H9 (cell line): Measurements from ENCODE around the gene SCP2. TPM values are rescaled to one million over a fixed set of nuclear protein-coding genes. Genes with fewer than 3 reads are reported as not detected.

Source experiments
- DNase-seq: peaks from one replicate; pipeline ENCODE4 v3.0.0-alpha.2; 2017
- H2AFZ ChIP-seq: one replicate; pipeline ENCODE4 v1.6.1; 2013; ENCODE audit warnings: mild to moderate bottlenecking, low read length, control low read depth, moderate library complexity
- H2AK5ac ChIP-seq: 2 replicates; pipeline ENCODE4 v1.6.1; 2013; ENCODE audit warnings: low read length, control low read depth, mixed read lengths; ENCODE audit not compliant: insufficient read length
- H2BK120ac ChIP-seq: one replicate; pipeline ENCODE4 v1.6.1; 2013; ENCODE audit warnings: low read depth, mild to moderate bottlenecking, low read length, control low read depth, inconsistent platforms; ENCODE audit not compliant: poor library complexity, severe bottlenecking
- H2BK12ac ChIP-seq: 2 replicates; pipeline ENCODE4 v1.6.1; 2013; ENCODE audit warnings: low read length, control low read depth, mixed read lengths, low read depth; ENCODE audit not compliant: insufficient read length
- H2BK15ac ChIP-seq: 2 replicates; pipeline ENCODE4 v1.6.1; 2013; ENCODE audit warnings: low read depth, low read length, control low read depth
- H2BK20ac ChIP-seq: one replicate; pipeline ENCODE4 v1.6.1; 2013; ENCODE audit warnings: low read depth, mild to moderate bottlenecking, low read length, control low read depth, inconsistent platforms; ENCODE audit not compliant: poor library complexity, severe bottlenecking
- H2BK5ac ChIP-seq: 2 replicates; pipeline ENCODE4 v1.6.1; 2013; ENCODE audit warnings: low read length, control low read depth, mixed read lengths; ENCODE audit not compliant: insufficient read length
- H3K14ac ChIP-seq: 2 replicates; pipeline ENCODE4 v1.6.1; 2013; ENCODE audit warnings: low read length, control low read depth; ENCODE audit not compliant: insufficient read depth
- H3K18ac ChIP-seq: 2 replicates; pipeline ENCODE4 v1.6.1; 2013; ENCODE audit warnings: low read depth, mild to moderate bottlenecking, mixed read lengths, low read length, control low read depth; ENCODE audit not compliant: insufficient read length
- H3K23ac ChIP-seq: 2 replicates; pipeline ENCODE4 v1.6.1; 2013; ENCODE audit warnings: low read length, control low read depth, mixed read lengths, low read depth; ENCODE audit not compliant: insufficient read length
- H3K23me2 ChIP-seq: 2 replicates; pipeline ENCODE4 v1.6.1; 2013; ENCODE audit warnings: low read depth, mild to moderate bottlenecking, mixed read lengths, low read length, control low read depth; ENCODE audit not compliant: insufficient read length, poor library complexity, severe bottlenecking
- H3K27ac ChIP-seq: 2 replicates; pipeline ENCODE4 v1.5.1; 2013; ENCODE audit warnings: low read length, control low read depth, mixed read lengths, low read depth; ENCODE audit not compliant: insufficient read length
- H3K27me3 ChIP-seq: 2 replicates; pipeline ENCODE4 v1.6.1; 2013; ENCODE audit warnings: low read length, control low read depth, inconsistent platforms; ENCODE audit not compliant: insufficient read depth
- H3K4ac ChIP-seq: 2 replicates; pipeline ENCODE4 v1.6.1; 2013; ENCODE audit warnings: low read depth, mild to moderate bottlenecking, control low read depth, inconsistent platforms, low read length, moderate library complexity
- H3K4me1 ChIP-seq: 2 replicates; pipeline ENCODE4 v1.6.1; 2013; ENCODE audit warnings: low read length, control low read depth, inconsistent platforms; ENCODE audit not compliant: insufficient read depth
- H3K4me2 ChIP-seq: 2 replicates; pipeline ENCODE4 v1.6.1; 2013; ENCODE audit warnings: low read length, control low read depth, mixed read lengths; ENCODE audit not compliant: insufficient read length, insufficient read depth
- H3K56ac ChIP-seq: 2 replicates; pipeline ENCODE4 v1.6.1; 2013; ENCODE audit warnings: low read depth, mild to moderate bottlenecking, mixed read lengths, low read length, control low read depth; ENCODE audit not compliant: insufficient read length
- H3K79me1 ChIP-seq: 2 replicates; pipeline ENCODE4 v1.6.1; 2013; ENCODE audit warnings: low read depth, mild to moderate bottlenecking, moderate library complexity, low read length, control low read depth, inconsistent platforms; ENCODE audit not compliant: insufficient read depth, poor library complexity, severe bottlenecking
- H3K79me2 ChIP-seq: 2 replicates; pipeline ENCODE4 v1.6.1; 2013; ENCODE audit warnings: low read length, control low read depth, inconsistent platforms; ENCODE audit not compliant: insufficient read depth
- H3K9ac ChIP-seq: 2 replicates; pipeline ENCODE4 v1.6.1; 2013; ENCODE audit warnings: low read length, control low read depth, mixed read lengths; ENCODE audit not compliant: insufficient read length; ENCODE audit errors: extremely low read depth
- H3K9me3 ChIP-seq: one replicate; pipeline ENCODE4 v1.6.1; 2013; ENCODE audit warnings: low read depth, low read length, inconsistent platforms; ENCODE audit not compliant: control insufficient read depth
- H3T11ph ChIP-seq: one replicate; pipeline ENCODE4 v1.6.1; 2013; ENCODE audit warnings: mild to moderate bottlenecking, low read length, control low read depth, inconsistent platforms
- H4K20me1 ChIP-seq: one replicate; pipeline ENCODE4 v1.6.1; 2013; ENCODE audit not compliant: control insufficient read depth, insufficient read length, insufficient read depth
- H4K5ac ChIP-seq: 2 replicates; pipeline ENCODE4 v1.6.1; 2013; ENCODE audit warnings: low read depth, mild to moderate bottlenecking, mixed read lengths, low read length, control low read depth; ENCODE audit not compliant: insufficient read length
- H4K8ac ChIP-seq: replicated peaks from 2 replicates; pipeline ENCODE4 v1.6.1; 2013; ENCODE audit warnings: low read length, control low read depth, mixed read lengths, low read depth; ENCODE audit not compliant: insufficient read length
- H4K91ac ChIP-seq: 2 replicates; pipeline ENCODE4 v1.6.1; 2013; ENCODE audit warnings: low read depth, mild to moderate bottlenecking, moderate library complexity, mixed read lengths, low read length, control low read depth; ENCODE audit not compliant: insufficient read length
- H3K27ac Mint-ChIP-seq, 3 experiments: 2 replicates in 2 of 3; 3 replicates in 1 of 3; pipeline ENCODE4 v1.8.0; 2020 to 2021; ENCODE audit warnings: mixed read lengths in 3 of 3, mild to moderate bottlenecking in 1 of 3, moderate library complexity in 1 of 3
- H3K27me3 Mint-ChIP-seq: 2 replicates; pipeline ENCODE4 v1.8.0; 2021; ENCODE audit warnings: low read depth, mild to moderate bottlenecking, moderate library complexity, mixed read lengths
- H3K36me3 Mint-ChIP-seq, 3 experiments: 2 replicates in 2 of 3; 3 replicates in 1 of 3; pipeline ENCODE4 v1.8.0; 2020 to 2021; ENCODE audit warnings: low read depth in 3 of 3, mixed read lengths in 3 of 3; ENCODE audit not compliant: insufficient read depth in 1 of 3
- H3K4me1 Mint-ChIP-seq, 2 experiments: 2 replicates each; pipeline ENCODE4 v1.8.0; 2020; ENCODE audit warnings: mixed read lengths in 2 of 2
- H3K4me3 Mint-ChIP-seq, 2 experiments: 2 replicates in 1 of 2; 3 replicates in 1 of 2; pipeline ENCODE4 v1.8.0; 2020 to 2021; ENCODE audit warnings: mild to moderate bottlenecking in 2 of 2, mixed read lengths in 2 of 2, moderate library complexity in 1 of 2
- H3K9me3 Mint-ChIP-seq, 2 experiments: 2 replicates in 1 of 2; 3 replicates in 1 of 2; pipeline ENCODE4 v1.8.0; 2020; ENCODE audit warnings: mild to moderate bottlenecking in 2 of 2, mixed read lengths in 2 of 2, moderate library complexity in 1 of 2
- CTCF ChIP-seq: fragments of 200-600 bp; sonication (generic); conservative IDR thresholded peaks from 3 replicates; pipeline ENCODE4 v1.8.0; 2021; ENCODE audit warnings: antibody characterized with exemption, mild to moderate bottlenecking
- WGBS: extraction: QIAGEN DNeasy Blood & Tissue Kit; methylation state at CpG from one replicate; pipeline ENCODE4 v1.1.7; 2013; ENCODE audit warnings: missing lambda C conversion rate, low lambda C conversion rate, mixed read lengths; ENCODE audit not compliant: insufficient read length; ENCODE audit errors: extremely low coverage; 5-methylcytosine and 5-hydroxymethylcytosine counted together
- total RNA-seq: library from RNA; stranded (reverse); gene quantifications from 2 replicates; pipeline ENCODE4 v1.2.1, GENCODE V29; 2021

SCP2 gene
- total RNA-seq, 1 experiment from 2014 or later = 48.8 TPM

DNA sequence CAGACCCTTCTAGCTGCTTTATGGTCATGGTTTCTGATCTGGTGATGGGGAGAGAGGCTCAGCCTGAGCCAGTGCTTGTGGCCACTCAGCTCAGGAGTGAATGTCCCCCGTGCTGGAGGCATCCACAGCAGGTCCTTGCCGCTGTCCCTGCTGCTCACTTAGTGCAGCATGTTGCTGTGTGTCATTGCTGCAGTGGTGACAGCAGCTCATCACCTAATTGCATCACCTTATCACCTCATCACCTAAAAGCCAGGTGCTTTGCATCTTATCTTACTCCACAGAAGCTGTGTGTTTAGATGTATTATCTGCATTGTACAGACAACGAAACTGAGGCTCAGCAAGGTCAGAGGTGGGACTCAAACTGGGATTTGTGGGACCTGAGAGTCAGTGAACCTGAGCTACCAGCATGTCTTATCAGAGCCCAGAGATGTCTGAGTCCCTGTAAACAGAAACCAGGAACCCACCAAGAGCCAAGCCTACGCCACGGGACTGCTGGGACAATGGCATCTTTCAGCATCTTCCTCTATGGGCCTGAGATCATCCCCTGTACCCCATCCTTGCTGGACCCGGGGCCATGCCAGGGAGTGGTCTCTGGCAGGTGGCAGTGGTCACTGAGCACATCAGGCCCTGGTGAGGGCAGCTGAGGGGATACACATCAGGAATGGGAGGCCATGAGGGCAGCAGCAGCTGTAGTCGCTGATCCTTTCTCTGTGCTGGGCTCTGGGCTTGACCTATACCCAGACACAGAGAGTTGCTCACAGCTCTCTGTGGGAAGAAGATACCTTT lies 141.4 kb downstream of the SCP2 start:
- TF ChIP-seq CTCF = no peak
- Histone ChIP-seq H3K79me2 (no peaks in the 10 kb centered on the region), H3K4ac (no peak overlapping the region), H3K14ac (no peak overlapping the region), H3K27me3 (peaks cover 6% of the 10 kb centered on the region; the same call in 1 of the 2 replicates), H3K23me2 (no peaks in the 10 kb centered on the region), H2BK120ac (no peak overlapping the region), H3T11ph (no peak overlapping the region), H2BK5ac (no peak overlapping the region), H3K9ac (no peak overlapping the region), H3K23ac (no peak overlapping the region), H4K20me1 (no peaks in the 10 kb centered on the region), H2AK5ac (no peak overlapping the region), H2BK20ac (no peak overlapping the region), H4K8ac (no peak overlapping the region), H3K79me1 (no peaks in the 10 kb centered on the region), H3K4me2 (no peak overlapping the region), H4K91ac (no peak overlapping the region), H3K4me1 (no peaks in the 10 kb centered on the region), H2BK15ac (no peak overlapping the region), H3K56ac (no peak overlapping the region), H2BK12ac (no peak overlapping the region), H3K27ac (no peak overlapping the region), H2AFZ (no peak overlapping the region), H3K9me3 (no peaks in the 10 kb centered on the region), H3K18ac (no peak overlapping the region), H4K5ac (no peak overlapping the region)
- Mint-ChIP-seq H3K4me1 (peaks cover under 1 to 4% of the 10 kb centered on the region in 2 experiments; a peak in 2 of 4 replicates), H3K27me3 (peaks cover 25% of the 10 kb centered on the region), H3K36me3 (no peaks in the 10 kb centered on the region), H3K4me3 (no peak overlapping the region), H3K27ac (no peak overlapping the region), H3K9me3 (no peaks in the 10 kb centered on the region)
- no CpG with 5 or more reads among the region's 7 CpGs for WGBS
- DNase-seq = no peak
